GM19452 (cell line): ENCODE measurements around the gene FAF1.

ENCODE experiments used
- ATAC-seq: cut with Tn5 transposase; IDR thresholded peaks from one replicate; pipeline ENCODE4 v1.9.1; 2021; ENCODE audit not compliant: unreplicated experiment

The FAF1 gene

GRCh38 chr1:50705699-50706098 lies 254.4 kb downstream of the FAF1 start:
- no peak for ATAC-seq

DNA sequence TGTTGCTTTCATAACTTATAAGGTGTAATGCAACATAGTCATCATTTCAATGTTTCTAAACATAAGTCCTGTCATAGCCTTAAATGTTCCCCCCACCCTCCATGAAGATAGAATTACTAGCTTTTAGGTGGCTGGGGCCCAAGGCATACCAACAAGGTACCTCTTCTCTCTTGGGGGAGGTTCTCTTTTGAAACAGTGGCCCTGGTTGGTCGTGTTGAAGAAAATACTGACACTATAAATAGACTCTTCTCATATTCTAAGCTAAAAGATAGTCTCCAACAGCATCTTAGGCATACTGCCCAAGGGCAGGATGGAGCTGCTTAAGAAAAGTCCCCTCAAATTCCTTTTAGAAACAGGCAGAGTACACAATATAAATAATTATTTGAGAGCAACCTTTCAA lies 255.0 kb downstream of the FAF1 start:
- ATAC-seq = no peak

- no peak for ATAC-seq
Measured at GRCh38 chr1:50704126-50704525, 255.9 kb downstream of the FAF1 start.

GRCh38 chr1:50703240-50703639 lies 256.8 kb downstream of the FAF1 start:
- ATAC-seq = no peak

- no peak for ATAC-seq
Measured at GRCh38 chr1:50702395-50702794, 257.7 kb downstream of the FAF1 start.

GRCh38 chr1:50701706-50702317 lies 258.3 kb downstream of the FAF1 start:
- no peak for ATAC-seq

DNA sequence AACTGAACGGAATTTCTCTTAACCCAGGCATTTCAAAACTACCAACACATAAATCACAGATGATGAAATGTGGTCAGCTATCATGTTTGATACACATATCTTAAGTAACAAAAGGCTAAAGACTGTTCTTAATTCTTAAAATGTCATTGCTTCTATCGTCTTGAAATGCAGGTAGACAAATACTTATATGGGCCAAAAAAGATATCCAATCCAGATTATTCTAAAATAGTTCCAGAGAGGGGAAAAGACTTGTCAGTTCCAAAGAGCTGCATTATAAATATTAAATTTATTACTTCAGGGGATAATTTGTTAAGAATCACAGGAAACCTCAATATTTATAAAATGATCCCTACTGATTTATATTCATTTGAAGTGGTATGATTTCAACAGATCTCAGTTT lies 259.4 kb downstream of the FAF1 start:
- no peak for ATAC-seq

GRCh38 chr1:50700214-50700613 lies 259.9 kb downstream of the FAF1 start:
- no peak for ATAC-seq

- ATAC-seq = no peak
Measured at GRCh38 chr1:50699795-50700194, 260.3 kb downstream of the FAF1 start.

DNA sequence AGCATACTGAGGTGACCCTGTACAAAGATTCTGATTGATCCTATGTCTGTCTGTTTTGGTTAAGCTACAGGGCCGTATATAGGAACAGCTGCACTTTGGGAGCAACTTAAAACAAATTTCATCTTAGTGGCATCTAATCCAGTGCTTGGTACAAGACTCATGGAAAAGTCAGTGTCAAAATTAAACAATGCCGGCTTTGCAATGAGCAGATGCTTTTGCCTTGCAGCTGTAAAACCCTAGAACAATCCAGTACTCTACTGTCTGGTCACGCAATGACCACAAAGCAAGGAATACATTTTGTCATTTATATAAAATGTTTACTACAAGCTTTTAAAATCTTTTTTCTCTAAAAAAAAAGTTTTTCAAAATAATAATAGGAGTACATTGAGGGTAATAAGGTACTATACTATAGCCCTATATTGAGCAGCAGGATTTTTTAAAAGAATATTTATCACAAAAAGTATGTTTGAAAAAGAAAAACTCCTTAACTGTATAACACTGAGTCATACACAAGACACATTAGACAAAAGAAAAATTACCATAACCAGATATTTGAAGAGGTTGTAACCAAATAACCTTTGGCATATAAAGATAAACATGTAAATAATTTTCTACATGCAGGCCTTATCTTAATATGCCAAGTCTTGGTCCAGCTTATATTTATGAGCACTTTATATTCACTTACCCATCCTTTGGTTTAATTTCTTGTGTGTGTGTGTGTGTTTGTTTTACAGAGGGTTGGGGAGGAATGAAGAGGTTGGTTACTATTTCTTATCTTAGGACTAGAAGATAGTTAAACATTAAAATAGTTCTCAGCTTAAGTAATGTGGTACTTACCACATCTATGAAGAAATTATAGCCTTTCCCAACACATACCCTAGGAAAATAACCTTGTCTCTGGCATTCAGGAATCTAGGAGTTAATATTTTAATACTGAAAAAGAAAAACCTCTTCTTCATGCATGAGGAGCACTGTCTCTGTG lies 262.3 kb downstream of the FAF1 start:
- ATAC-seq = no peak

DNA sequence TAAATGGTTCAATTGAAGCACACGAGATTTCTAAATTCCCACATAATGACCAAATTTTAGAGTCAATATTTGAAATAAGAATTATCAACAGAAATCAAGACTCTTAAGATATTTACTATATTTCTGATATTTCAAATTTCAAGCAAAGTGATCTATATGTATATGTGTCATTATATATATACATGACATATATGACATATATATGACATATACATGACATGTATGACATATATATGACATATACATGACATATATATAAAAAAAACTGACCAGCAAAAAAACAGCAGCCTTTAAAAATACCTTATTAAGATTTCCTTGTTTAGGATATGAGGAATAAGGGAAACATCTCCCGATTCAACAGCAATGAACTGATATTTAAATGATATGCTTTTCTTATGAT lies 266.2 kb downstream of the FAF1 start:
- ATAC-seq = no peak

GRCh38 chr1:50684185-50684584 lies 275.9 kb downstream of the FAF1 start:
- ATAC-seq = no peak

GRCh38 chr1:50681931-50682330 lies 278.1 kb downstream of the FAF1 start:
- ATAC-seq = no peak

DNA sequence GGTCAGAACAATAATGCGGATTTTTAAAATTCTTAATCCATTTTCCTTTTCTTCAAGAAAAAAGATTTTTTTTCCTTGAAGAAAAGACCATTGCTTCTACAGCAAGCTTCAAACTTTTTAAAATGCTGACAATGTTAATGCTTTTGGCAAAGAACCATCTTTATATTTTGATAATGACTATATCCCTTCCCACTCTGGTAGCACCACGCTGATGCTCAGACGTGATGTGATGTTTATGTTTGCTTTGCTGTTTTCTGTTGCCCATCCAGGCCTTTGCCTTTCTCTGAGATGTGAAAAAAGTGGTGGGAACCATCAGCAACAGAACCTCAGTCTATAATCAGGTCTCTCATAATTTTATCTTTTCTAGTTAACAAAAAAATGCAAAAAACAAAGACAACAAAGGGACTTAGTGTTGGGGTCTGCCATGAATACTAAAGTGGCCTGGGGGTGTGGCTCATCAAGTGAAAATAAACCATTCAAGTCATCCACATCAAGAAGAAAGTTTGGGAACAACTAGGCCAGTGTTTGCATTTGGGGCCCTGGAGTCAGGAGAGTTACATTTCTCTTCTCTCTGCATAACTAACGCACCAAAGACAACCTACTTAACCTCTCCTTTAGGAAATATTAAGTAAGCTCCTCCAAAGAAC lies 292.2 kb downstream of the FAF1 start:
- no peak for ATAC-seq

- ATAC-seq = no peak
Measured at GRCh38 chr1:50667272-50667671, 292.8 kb downstream of the FAF1 start.

DNA sequence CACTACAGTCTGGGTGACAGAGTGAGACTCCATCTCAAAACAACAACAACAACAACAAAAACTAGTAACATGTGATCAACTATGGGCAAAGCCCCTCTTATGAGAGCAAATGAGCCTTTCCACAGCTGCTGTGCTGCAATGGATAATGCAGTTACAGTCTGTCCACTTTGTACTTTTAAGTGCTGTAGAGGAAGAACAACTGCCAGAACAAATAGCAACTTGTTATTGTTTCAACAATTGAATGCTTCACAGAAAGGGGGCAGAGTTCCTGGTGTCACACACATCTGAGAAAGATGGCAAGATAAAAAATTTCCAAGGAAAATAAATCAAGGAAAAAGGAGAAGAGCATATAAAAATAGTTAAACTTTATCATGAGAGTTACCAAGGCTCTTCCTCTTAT lies 293.2 kb downstream of the FAF1 start:
- no peak for ATAC-seq

DNA sequence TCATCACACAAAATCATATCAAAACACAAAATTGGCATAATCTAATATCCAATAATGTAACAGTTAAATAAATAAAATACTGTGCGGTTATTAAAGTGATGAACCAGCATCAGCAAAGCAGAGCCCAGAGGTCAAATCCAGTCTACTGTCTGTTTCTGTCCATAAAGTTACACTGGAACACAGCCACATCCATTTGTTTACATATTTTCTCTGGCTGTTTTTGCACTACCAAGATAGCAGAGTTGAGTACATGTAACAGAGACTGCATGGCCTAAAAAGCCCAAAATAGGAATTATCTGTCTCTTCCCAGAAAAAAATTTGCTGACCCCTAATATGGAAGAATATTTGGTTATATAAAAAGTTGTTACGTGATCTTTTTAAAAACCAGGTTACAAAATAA lies 294.7 kb downstream of the FAF1 start:
- no peak for ATAC-seq

- no peak for ATAC-seq
Measured at GRCh38 chr1:50661626-50662025, 298.4 kb downstream of the FAF1 start.

GRCh38 chr1:50659107-50659662 lies 300.9 kb downstream of the FAF1 start:
- ATAC-seq = no peak

DNA sequence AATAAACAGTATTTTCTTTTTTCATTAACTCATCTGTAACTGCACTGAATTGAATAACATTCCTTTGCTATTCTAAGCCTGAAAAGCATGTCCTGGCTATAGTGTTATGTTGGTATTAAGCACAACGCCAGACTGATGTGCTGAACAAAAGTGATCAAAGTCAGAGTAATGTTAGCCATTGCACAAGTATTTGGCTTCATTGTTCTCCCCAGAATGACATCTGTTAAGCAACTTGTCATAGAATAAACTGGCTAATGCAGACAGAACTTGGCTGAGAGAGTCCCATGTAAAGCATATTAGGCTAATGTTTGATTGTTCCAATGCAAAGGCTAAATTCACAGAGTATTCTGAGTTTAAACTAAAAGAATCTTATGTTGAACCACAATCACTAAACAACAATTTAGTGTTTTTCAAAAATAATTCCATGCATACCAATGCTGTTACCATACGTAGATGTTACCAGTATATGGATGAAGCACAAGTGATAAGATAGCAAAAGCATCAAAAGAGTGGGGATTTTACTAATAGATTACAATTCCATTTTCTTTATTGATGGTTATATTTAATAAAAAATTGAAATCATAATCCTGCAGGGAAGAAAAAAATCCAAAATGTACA lies 301.5 kb downstream of the FAF1 start:
- ATAC-seq = no peak

GRCh38 chr1:50656931-50657330 lies 303.1 kb downstream of the FAF1 start:
- ATAC-seq = no peak
